Uterus (tissue), 4 donors: ENCODE data around the gene NDUFAF5. TPM values are rescaled to one million over a fixed set of nuclear protein-coding genes. Genes with fewer than 3 reads are reported as not detected.
A peak's percentile ranks its signal among the peaks of the same experiment; 100 is the strongest.

Experiments used
- DNase-seq, 2 donors: peaks; one replicate each; pipeline ENCODE4 v3.0.0-alpha.2; 2019 to 2020
- H3K27ac ChIP-seq, 2 donors: fragments of 200-600 bp; sonication (generic); 1 replicate in 1 of 2; 2 replicates in 1 of 2; pipeline ENCODE4 v1.5.1; 2016 to 2018
- H3K27me3 ChIP-seq, 2 donors: fragments of 200-600 bp; sonication (generic); one replicate each; pipeline ENCODE4 v1.5.1; 2018 to 2019; ENCODE audit warnings: control low read depth in 1 of 2
- H3K36me3 ChIP-seq, 2 donors: fragments of 200-600 bp; sonication (generic); one replicate each; pipeline ENCODE4 v1.5.1; 2019; ENCODE audit warnings: control low read depth in 1 of 2
- H3K4me1 ChIP-seq, 2 donors: fragments of 200-600 bp; sonication (generic); one replicate each; pipeline ENCODE4 v1.5.1; 2018 to 2019; ENCODE audit warnings: control low read depth in 1 of 2
- H3K4me3 ChIP-seq, 2 donors: fragments of 200-600 bp; sonication (generic); 1 replicate in 1 of 2; 2 replicates in 1 of 2; pipeline ENCODE4 v1.5.1; 2018 to 2019; ENCODE audit warnings: mild to moderate bottlenecking in 1 of 2
- H3K9me3 ChIP-seq, 2 donors: fragments of 200-600 bp; sonication (generic); one replicate each; pipeline ENCODE4 v1.5.1; 2019; ENCODE audit warnings: control low read depth in 1 of 2
- CTCF ChIP-seq, 4 experiments: fragments of 200-600 bp in 2 of 4; fragments of 450-650 bp in 2 of 4; sonication (generic) in 2 of 4; IDR thresholded peaks; one replicate each; pipeline ENCODE4 v1.5.1; 2016 to 2019; ENCODE audit warnings: antibody characterized with exemption in 4 of 4, mild to moderate bottlenecking in 2 of 4, moderate library complexity in 1 of 4
- POLR2A ChIP-seq, 2 donors: fragments of 450-650 bp; IDR thresholded peaks; one replicate each; pipeline ENCODE4 v1.6.1; 2016; ENCODE audit warnings: antibody characterized with exemption in 2 of 2, mild to moderate bottlenecking in 1 of 2, moderate library complexity in 1 of 2
- intact Hi-C: fragments of 100-400 bp; cut with DNase I; formaldehyde crosslinking; loops from one replicate; pipeline ENCODE4 v1.15.1; 2023; ENCODE audit warnings: low total_unique reads
- total RNA-seq, 4 donors: library from RNA; depleted of rRNA in 3 of 4; stranded (reverse); fragments of >200 nt in 3 of 4; gene quantifications; one replicate each; pipeline versions ENCODE4 v1.1.0 to v1.2.4, GENCODE V29; 2014 to 2023
- donor health status: DM: yes; HTN: yes; CAD: no.

NDUFAF5 gene
- total RNA-seq, 4 donors from 2014 or later: 8.2 to 38.0 (median 24.3) TPM

- TF ChIP-seq POLR2A (IDR thresholded peaks at IDR 0.05) (no peak), CTCF (IDR thresholded peaks at IDR 0.05) (no peak)
- Histone ChIP-seq H3K27ac (no peak overlapping the region), H3K36me3 (no peaks in the 10 kb centered on the region), H3K9me3 (no peaks in the 10 kb centered on the region), H3K4me1 (no peaks in the 10 kb centered on the region), H3K4me3 (no peak overlapping the region), H3K27me3 (no peaks in the 10 kb centered on the region)
- intact Hi-C loops: no loop called here
- no peak for DNase-seq
Measured at GRCh38 chr20:13831476-13831875, 46.6 kb downstream of the NDUFAF5 start.

GRCh38 chr20:13838664-13839063 is 53.8 kb downstream of the NDUFAF5 start:
- no peaks in the 10 kb centered on the region for H3K27me3 ChIP-seq
- H3K9me3 ChIP-seq: no peaks in the 10 kb centered on the region
- peak overlapping the region; percentile 35 to 64 for H3K27ac ChIP-seq
- H3K4me1 ChIP-seq: no peaks in the 10 kb centered on the region
- intact Hi-C loops: no loop called here
- no peak for TF ChIP-seq POLR2A (IDR thresholded peaks at IDR 0.05)
- TF ChIP-seq CTCF (IDR thresholded peaks at IDR 0.05): no peak
- DNase-seq: no peak
- no peak overlapping the region for H3K4me3 ChIP-seq
- no peaks in the 10 kb centered on the region for H3K36me3 ChIP-seq

- TF ChIP-seq POLR2A (IDR thresholded peaks at IDR 0.05) (no peak), CTCF (IDR thresholded peaks at IDR 0.05) (no peak)
- intact Hi-C loops: no loop called here
- Histone ChIP-seq H3K27me3 (no peaks in the 10 kb centered on the region), H3K4me1 (no peaks in the 10 kb centered on the region), H3K36me3 (no peaks in the 10 kb centered on the region), H3K9me3 (no peaks in the 10 kb centered on the region), H3K4me3 (no peak overlapping the region), H3K27ac (peak overlapping the region in 1 of 2 donors; percentile 64)
- no peak for DNase-seq
Measured at GRCh38 chr20:13839421-13840092, 54.7 kb downstream of the NDUFAF5 start.

- intact Hi-C loops: no loop called here
Measured at GRCh38 chr20:13840093-13840465, 55.3 kb downstream of the NDUFAF5 start.

More at GRCh38 chr20:13840093-13840465, 55.3 kb downstream of the NDUFAF5 start:
- Histone ChIP-seq H3K9me3 (no peaks in the 10 kb centered on the region), H3K4me1 (no peaks in the 10 kb centered on the region), H3K27ac (no peak overlapping the region), H3K4me3 (no peak overlapping the region), H3K27me3 (no peaks in the 10 kb centered on the region), H3K36me3 (no peaks in the 10 kb centered on the region)
- no peak for DNase-seq
- TF ChIP-seq CTCF (IDR thresholded peaks at IDR 0.05): no peak
- TF ChIP-seq POLR2A (IDR thresholded peaks at IDR 0.05): no peak
